Astrocyte of the cerebellum (primary cell): ENCODE results near the gene CDKAL1.

ENCODE experiments used
- DNase-seq: peaks from one replicate; pipeline ENCODE4 v3.0.0-alpha.2; 2011; ENCODE audit warnings: low read depth
- H3K4me3 ChIP-seq: 2 replicates; pipeline ENCODE4 v1.5.1; 2011; ENCODE audit warnings: mild to moderate bottlenecking, low read depth, low read length, moderate library complexity
- in situ Hi-C: cut with HindIII; loops from 2 replicates; pipeline ENCODE4 v1.10.0; 2017; ENCODE audit warnings: low sequenced_read_pairs
- TF ChIP-seq, protein P1 (sequence below): IDR thresholded peaks from 2 replicates; pipeline ENCODE4 v1.5.1; 2012; ENCODE audit warnings: low read length, low read depth, moderate library complexity, mild to moderate bottlenecking; ENCODE audit errors: missing control alignments

The CDKAL1 gene

DNA sequence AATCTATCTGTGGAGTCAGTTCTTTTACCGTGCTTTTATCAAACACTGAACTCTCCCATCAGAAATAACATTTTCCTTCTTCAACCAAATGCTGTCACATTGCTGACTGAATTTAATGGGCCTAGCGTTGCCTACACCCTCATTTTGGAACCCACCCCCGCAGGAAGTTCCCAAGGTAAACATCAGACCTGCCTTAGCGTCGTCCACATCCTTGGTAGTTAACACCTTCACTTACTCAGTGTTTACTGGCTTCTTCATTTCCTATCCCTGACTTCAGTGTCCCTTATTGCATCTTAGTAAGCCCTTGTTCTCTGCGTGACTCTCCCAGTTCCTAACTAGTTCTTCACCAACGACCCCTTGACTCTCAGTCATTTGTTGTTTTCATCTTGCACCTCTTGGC lies 567.9 kb downstream of the CDKAL1 start:
- TF ChIP-seq, protein P1, sequence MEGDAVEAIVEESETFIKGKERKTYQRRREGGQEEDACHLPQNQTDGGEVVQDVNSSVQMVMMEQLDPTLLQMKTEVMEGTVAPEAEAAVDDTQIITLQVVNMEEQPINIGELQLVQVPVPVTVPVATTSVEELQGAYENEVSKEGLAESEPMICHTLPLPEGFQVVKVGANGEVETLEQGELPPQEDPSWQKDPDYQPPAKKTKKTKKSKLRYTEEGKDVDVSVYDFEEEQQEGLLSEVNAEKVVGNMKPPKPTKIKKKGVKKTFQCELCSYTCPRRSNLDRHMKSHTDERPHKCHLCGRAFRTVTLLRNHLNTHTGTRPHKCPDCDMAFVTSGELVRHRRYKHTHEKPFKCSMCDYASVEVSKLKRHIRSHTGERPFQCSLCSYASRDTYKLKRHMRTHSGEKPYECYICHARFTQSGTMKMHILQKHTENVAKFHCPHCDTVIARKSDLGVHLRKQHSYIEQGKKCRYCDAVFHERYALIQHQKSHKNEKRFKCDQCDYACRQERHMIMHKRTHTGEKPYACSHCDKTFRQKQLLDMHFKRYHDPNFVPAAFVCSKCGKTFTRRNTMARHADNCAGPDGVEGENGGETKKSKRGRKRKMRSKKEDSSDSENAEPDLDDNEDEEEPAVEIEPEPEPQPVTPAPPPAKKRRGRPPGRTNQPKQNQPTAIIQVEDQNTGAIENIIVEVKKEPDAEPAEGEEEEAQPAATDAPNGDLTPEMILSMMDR, result no peak
- H3K4me3 ChIP-seq, result no peak overlapping the region
- in situ Hi-C loops, result no loop called here
- no peak for DNase-seq

GRCh38 chr6:21102624-21103023 lies 568.4 kb downstream of the CDKAL1 start:
- TF ChIP-seq, protein P1, result no peak
- DNase-seq, result no peak
- in situ Hi-C loops, result no loop called here
- no peak overlapping the region for H3K4me3 ChIP-seq

DNA sequence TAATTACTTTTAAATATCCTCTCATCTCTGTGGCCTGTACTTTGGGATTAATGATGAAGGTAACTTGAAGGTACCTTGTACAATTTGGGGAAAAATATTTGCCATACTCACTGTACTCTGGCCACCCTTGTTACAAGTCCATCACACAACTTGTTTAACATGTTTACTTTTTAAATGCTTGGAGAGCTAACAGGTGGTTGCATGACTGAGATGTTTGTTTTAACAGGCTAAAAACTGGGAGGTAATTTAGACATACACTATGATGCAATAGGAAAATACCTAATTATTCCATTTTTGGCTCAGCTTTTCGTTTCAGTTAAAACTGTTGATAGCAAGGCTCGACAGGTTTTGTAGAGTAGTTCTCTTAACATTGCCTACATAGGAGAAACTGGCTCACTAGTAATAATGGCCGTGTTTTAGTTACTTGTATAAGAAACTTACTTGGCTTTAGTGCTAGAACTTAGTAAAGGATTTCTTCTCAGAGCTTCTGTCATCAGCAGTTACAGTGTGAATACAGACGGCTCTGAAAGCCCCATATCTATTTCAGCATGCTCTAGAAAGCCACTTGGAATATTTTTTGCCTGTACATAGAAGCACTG lies 569.5 kb downstream of the CDKAL1 start:
- in situ Hi-C loops, result no loop called here
- no peak overlapping the region for H3K4me3 ChIP-seq
- TF ChIP-seq, protein P1, result no peak
- no peak for DNase-seq

- no peak for DNase-seq
- in situ Hi-C loops, result no loop called here
- H3K4me3 ChIP-seq, result no peak overlapping the region
- TF ChIP-seq, protein P1, result no peak
Observed at GRCh38 chr6:21104288-21104687, 570.0 kb downstream of the CDKAL1 start.

DNA sequence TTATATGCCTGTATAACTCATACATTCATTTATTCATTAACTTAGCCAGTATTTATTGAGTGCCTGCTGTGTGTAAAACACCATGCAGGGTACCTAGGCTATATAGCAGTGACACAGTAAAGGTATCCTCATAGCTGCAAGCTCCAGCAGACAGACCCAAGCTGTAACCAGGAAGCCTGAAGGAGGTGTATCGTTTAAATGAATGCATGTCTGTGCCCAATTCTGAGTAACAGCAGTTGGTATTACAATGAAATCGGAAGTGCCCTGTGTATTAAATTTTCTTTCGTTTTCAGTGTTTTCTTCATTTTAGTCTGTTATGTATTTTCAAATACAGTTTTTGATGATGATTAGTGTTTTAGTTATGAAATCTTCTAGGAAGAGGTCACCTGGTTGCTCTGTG lies 573.5 kb downstream of the CDKAL1 start:
- H3K4me3 ChIP-seq, result no peak overlapping the region
- TF ChIP-seq, protein P1, result no peak
- DNase-seq, result no peak
- in situ Hi-C loops, result no loop called here

- TF ChIP-seq, protein P1, result no peak
- H3K4me3 ChIP-seq, result no peak overlapping the region
- peak; percentile 74 for DNase-seq
Observed at GRCh38 chr6:21109391-21110178, 575.3 kb downstream of the CDKAL1 start.

More at GRCh38 chr6:21109391-21110178, 575.3 kb downstream of the CDKAL1 start:
- in situ Hi-C loops, result no loop called here
